ENCODE measurements around the gene ZNF316.
"Not testable (repeated sequence)": the region's sequence is repeated elsewhere in the genome, so short reads cannot be mapped to it uniquely, and the experiment has no call there.

DNA sequence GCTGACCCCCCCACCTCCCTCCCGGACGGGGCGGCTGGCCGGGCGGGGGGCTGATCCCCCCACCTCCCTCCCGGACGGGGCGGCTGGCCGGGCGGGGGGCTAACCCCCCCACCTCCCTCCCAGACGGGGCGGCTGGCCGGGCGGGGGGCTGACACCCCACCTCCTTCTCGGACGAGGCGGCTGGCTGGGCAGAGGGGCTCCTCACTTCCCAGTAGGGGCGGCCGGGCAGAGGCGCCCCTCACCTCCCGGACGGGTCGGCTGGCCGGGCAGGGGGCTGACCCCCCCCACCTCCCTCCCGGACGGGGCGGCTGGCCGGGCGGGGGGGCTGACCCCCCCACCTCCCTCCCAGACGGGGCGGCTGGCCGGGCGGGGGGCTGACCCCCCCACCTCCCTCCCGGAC is 33.7 kb downstream of the ZNF316 start:
- TF ChIP-seq, protein P1, sequence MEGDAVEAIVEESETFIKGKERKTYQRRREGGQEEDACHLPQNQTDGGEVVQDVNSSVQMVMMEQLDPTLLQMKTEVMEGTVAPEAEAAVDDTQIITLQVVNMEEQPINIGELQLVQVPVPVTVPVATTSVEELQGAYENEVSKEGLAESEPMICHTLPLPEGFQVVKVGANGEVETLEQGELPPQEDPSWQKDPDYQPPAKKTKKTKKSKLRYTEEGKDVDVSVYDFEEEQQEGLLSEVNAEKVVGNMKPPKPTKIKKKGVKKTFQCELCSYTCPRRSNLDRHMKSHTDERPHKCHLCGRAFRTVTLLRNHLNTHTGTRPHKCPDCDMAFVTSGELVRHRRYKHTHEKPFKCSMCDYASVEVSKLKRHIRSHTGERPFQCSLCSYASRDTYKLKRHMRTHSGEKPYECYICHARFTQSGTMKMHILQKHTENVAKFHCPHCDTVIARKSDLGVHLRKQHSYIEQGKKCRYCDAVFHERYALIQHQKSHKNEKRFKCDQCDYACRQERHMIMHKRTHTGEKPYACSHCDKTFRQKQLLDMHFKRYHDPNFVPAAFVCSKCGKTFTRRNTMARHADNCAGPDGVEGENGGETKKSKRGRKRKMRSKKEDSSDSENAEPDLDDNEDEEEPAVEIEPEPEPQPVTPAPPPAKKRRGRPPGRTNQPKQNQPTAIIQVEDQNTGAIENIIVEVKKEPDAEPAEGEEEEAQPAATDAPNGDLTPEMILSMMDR (IDR thresholded peaks at IDR 0.05 in 8 of 11, conservative IDR thresholded peaks at IDR 0.05 in 3 of 11): not testable (repeated sequence)
- not testable (repeated sequence) for TF ChIP-seq POLR2A (IDR thresholded peaks at IDR 0.05)

Measured in spleen (tissue), 7 donors.